Measurements from ENCODE around the gene GSN.

GRCh38 chr9:121309171-121309570 lies 41.2 kb downstream of the GSN start:
- TF ChIP-seq HES4 (CRISPR knock-in tag; IDR thresholded peaks at IDR 0.05; ENCODE audit: borderline replicate concordance) = no peak
- TF ChIP-seq CHD2 (IDR thresholded peaks at IDR 0.05; ENCODE audit: low read depth, low read length) = no peak
- no peak for TF ChIP-seq ZNF83 (CRISPR knock-in tag; IDR thresholded peaks at IDR 0.05; ENCODE audit: borderline replicate concordance)
- no peak for TF ChIP-seq BRF2 (CRISPR knock-in tag; IDR thresholded peaks at IDR 0.05)
- no peak for TF ChIP-seq EZH2 (conservative IDR thresholded peaks at IDR 0.05; ENCODE audit: low read depth, low read length)
- no peak for TF ChIP-seq THAP7 (CRISPR knock-in tag; IDR thresholded peaks at IDR 0.05)
- no peak for TF ChIP-seq ZNF431 (CRISPR knock-in tag; IDR thresholded peaks at IDR 0.05; ENCODE audit: borderline replicate concordance, low read depth)
- TF ChIP-seq POLR2AphosphoS5 (IDR thresholded peaks at IDR 0.05; ENCODE audit: low read depth, low read length) = no peak; the same call in 1 of the 2 replicates

Measured in HepG2 (cell line).